ENCODE measurements around the gene PHYHD1. TPM values are rescaled to one million over a fixed set of nuclear protein-coding genes. Genes with fewer than 3 reads are reported as not detected.

Gene PHYHD1
- total and polyA plus RNA-seq, 2 of the 13 experiments (the other 11 are each of a cell fraction or from before 2014, with no cell fraction given), result 10.6 to 25.3 TPM

DNA sequence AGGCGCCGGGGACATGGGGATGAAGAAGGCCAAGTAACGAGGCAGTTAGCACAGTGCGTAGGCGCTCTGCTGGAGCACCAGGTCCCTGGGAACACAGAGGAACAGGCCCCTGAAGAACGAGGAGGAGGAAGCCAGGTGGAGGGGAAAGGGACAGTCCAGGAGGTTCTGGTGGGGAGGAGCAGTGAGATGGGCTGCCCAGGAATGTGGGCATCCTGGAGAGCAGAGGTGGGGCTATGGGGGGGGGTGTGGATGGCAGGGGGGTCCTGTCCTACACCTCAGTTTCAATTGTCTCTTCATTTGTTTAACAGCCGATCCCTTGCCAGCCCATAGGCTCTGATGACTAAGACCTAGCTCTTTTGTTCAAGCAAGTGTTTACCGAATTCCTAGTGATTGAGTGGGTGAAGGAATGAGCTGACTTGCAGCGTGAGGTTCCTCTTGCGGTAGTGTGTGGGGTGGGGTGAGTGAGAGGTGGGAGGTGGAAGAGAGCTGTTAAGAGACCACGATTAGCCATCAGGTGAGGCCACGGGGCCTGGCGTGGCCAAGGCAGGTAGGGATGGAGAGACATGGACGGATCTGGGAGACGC lies 8.4 kb upstream of the PHYHD1 start (continued):
- TF ChIP-seq GABPA (IDR thresholded peaks at IDR 0.05; ENCODE audit: low read depth, low read length) (no peak), GABPA (CRISPR knock-in tag; IDR thresholded peaks at IDR 0.05; ENCODE audit: low read depth) (no peak), PCBP2 (optimal IDR thresholded peaks at IDR 0.05; ENCODE audit: low read depth, low read length, poor library complexity, severe bottlenecking) (no peak), ZSCAN30 (CRISPR knock-in tag; IDR thresholded peaks at IDR 0.05) (no peak), IKZF4 (CRISPR knock-in tag; IDR thresholded peaks at IDR 0.05; ENCODE audit: borderline replicate concordance, low read depth, not compliant biosample characterization) (no peak), ZNF792 (CRISPR knock-in tag; IDR thresholded peaks at IDR 0.05) (peak; percentile 56; the same call in 1 of the 2 replicates), ZSCAN31 (CRISPR knock-in tag; IDR thresholded peaks at IDR 0.05; ENCODE audit: low read depth) (no peak), ELF1 (CRISPR knock-in tag; IDR thresholded peaks at IDR 0.05) (no peak), EZH2 (conservative IDR thresholded peaks at IDR 0.05; ENCODE audit: low read depth, low read length) (no peak), IKZF5 (CRISPR knock-in tag; IDR thresholded peaks at IDR 0.05) (peak; percentile 23; the same call in 1 of the 2 replicates), NCOA2 (CRISPR knock-in tag; IDR thresholded peaks at IDR 0.05) (peak; percentile 29; the same call in 1 of the 2 replicates), PCBP1 (IDR thresholded peaks at IDR 0.05; ENCODE audit: borderline replicate concordance, low read depth, low read length) (no peak), ZNF432 (CRISPR knock-in tag; IDR thresholded peaks at IDR 0.05; ENCODE audit: borderline replicate concordance) (no peak), BATF2 (CRISPR knock-in tag; IDR thresholded peaks at IDR 0.05) (no peak), ATF6 (CRISPR knock-in tag; conservative IDR thresholded peaks at IDR 0.05) (no peak), NFRKB (IDR thresholded peaks at IDR 0.05) (no peak), CAMTA2 (CRISPR knock-in tag; IDR thresholded peaks at IDR 0.05; ENCODE audit: borderline replicate concordance) (no peak), SNAPC4 (CRISPR knock-in tag; IDR thresholded peaks at IDR 0.05) (no peak), ZMAT3 (CRISPR knock-in tag; conservative IDR thresholded peaks at IDR 0.05) (0 out of 2 replicates have a peak, but pooled peaks have one; percentile 33), ZNF367 (CRISPR knock-in tag; IDR thresholded peaks at IDR 0.05; ENCODE audit: borderline replicate concordance) (no peak), JUNB (CRISPR knock-in tag; IDR thresholded peaks at IDR 0.05; ENCODE audit: borderline replicate concordance) (peak; percentile 36; the same call in 1 of the 2 replicates), TARDBP (CRISPR knock-in tag; IDR thresholded peaks at IDR 0.05) (no peak)
